PFSK-1 (cell line): ENCODE data around the gene VEGFC.

Source experiments
- FOXP2 ChIP-seq: optimal IDR thresholded peaks from 2 replicates; pipeline ENCODE3; 2011; ENCODE audit warnings: borderline replicate concordance, control low read depth, inconsistent platforms; ENCODE audit not compliant: insufficient read depth; ENCODE audit errors: extremely low read length, extremely low read depth
- POLR2AphosphoS5 ChIP-seq: IDR thresholded peaks from 2 replicates; pipeline ENCODE4 v1.6.1; 2012; ENCODE audit warnings: low read depth, mild to moderate bottlenecking, control low read depth, low read length, moderate library complexity
- REST ChIP-seq, 2 experiments: IDR thresholded peaks; 2 replicates each; pipeline versions ENCODE4 v1.6.1 to v1.8.0; 2011 to 2012; ENCODE audit warnings: low read depth in 2 of 2, low read length in 2 of 2, control low read depth in 1 of 2, inconsistent platforms in 1 of 2, mild to moderate bottlenecking in 1 of 2, moderate library complexity in 1 of 2; ENCODE audit not compliant: insufficient read depth in 1 of 2
- SIN3A ChIP-seq: IDR thresholded peaks from 2 replicates; pipeline ENCODE4 v1.6.1; 2012; ENCODE audit warnings: mild to moderate bottlenecking, low read length, moderate library complexity, borderline replicate concordance; ENCODE audit not compliant: insufficient read depth
- TAF1 ChIP-seq: IDR thresholded peaks from 2 replicates; pipeline ENCODE4 v1.6.1; 2012; ENCODE audit warnings: low read length, control low read depth, borderline replicate concordance; ENCODE audit not compliant: insufficient read depth

DNA sequence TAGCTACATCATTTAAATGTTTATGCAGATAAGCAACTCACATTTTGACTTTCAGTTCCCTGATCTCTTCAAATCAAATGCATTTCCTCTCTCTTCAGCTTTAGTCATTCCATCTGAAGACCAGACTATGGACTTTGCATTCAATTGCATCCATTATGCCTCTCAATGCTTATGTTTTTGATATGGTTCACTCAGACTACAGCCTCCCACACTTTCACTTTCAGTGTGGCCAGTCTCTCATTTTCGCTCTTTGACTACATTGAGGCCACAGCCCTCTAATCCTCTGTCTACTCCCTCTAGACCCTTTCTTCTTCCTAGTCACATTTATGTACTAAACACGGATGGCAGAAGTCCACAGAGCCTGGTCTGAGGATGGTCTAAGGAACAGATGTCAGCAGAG, 24.5 kb upstream of the VEGFC start:
- TF ChIP-seq TAF1: no peak
- no peak for TF ChIP-seq POLR2AphosphoS5
- TF ChIP-seq REST (IDR thresholded peaks at IDR 0.05; ENCODE audit: insufficient read depth in 1 of 2, low read depth in 2 of 2, low read length in 2 of 2): no peak
- no peak for TF ChIP-seq SIN3A
- no peak for TF ChIP-seq FOXP2
